Motor neuron (in vitro differentiated cells): ENCODE results near the gene LGI4. TPM values are rescaled to one million over a fixed set of nuclear protein-coding genes. Genes with fewer than 3 reads are reported as not detected.

Experiments
- ATAC-seq, 8 experiments: fragments of 200-7000 bp; cut with Tn5 transposase; replicated peaks in 6 of 8; 2 replicates each; pipeline ENCODE4 v1.8.0; 2021; ENCODE audit warnings: mild to moderate bottlenecking in 8 of 8, moderate library complexity in 8 of 8
- H3K27ac ChIP-seq, 2 donors: fragments of 250-450 bp; sonication (Bioruptor Pico); 2 replicates each; pipeline ENCODE4 v1.9.0; 2021; ENCODE audit warnings: antibody characterized with exemption in 2 of 2, mild to moderate bottlenecking in 2 of 2, moderate library complexity in 1 of 2
- H3K4me1 ChIP-seq, 2 donors: fragments of 250-450 bp; sonication (Bioruptor Pico); replicated peaks in 1 of 2; 2 replicates each; pipeline ENCODE4 v1.6.1; 2021; ENCODE audit warnings: antibody characterized with exemption in 2 of 2, mild to moderate bottlenecking in 2 of 2, moderate library complexity in 1 of 2
- H3K4me3 ChIP-seq, 5 donors: fragments of 250-450 bp; sonication (Bioruptor Pico); 2 replicates each; pipeline ENCODE4 v1.9.0; 2021; ENCODE audit warnings: antibody characterized with exemption in 5 of 5, mild to moderate bottlenecking in 5 of 5, moderate library complexity in 4 of 5
- WGBS, 10 experiments: fragments of 450-650 bp; shearing (Covaris generic); methylation state at CpG; one replicate each; pipeline ENCODE4 v1.0.0; 2022; 5-methylcytosine and 5-hydroxymethylcytosine counted together
- in situ Hi-C, 9 experiments: fragments of 400-800 bp; cut with MboI; loops; one replicate each; pipeline ENCODE4 v1.15.0; 2021; ENCODE audit warnings: low sequenced_read_pairs in 9 of 9, low pct_unique_long_range_greater_than_20kb in 2 of 9; ENCODE audit not compliant: unreplicated experiment in 9 of 9
- total RNA-seq, 8 experiments: library from RNA; unstranded; fragments of 300-600 nt; gene quantifications; 2 replicates each; pipeline versions ENCODE4 v1.2.3 to v1.2.4, GENCODE V29; 2022

LGI4 gene
- total RNA-seq, 8 experiments from 2014 or later = 0.49 to 3.5 (median 1.7) TPM

DNA sequence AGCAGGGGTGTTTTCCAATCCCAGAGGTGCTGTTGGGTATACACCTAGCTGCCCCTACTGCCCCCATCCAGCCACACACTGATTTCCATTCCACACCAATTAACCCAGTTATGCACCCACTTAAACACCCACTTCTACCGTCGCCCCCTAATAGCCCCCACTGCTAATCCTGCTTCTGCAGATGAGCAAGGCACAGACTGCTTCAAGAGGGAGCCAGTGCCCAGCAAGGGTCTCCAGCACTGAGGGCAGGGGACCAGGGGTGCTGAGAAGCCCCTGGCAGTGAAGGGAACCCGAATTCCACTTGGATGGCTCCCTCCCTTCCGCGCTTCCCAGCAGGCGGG, 9.4 kb upstream of the LGI4 start:
- Histone ChIP-seq H3K4me3 (peak overlapping the region; percentile 45 to 76 (median 50)), H3K4me1 (peaks cover 31 to 34% of the 10 kb centered on the region in 2 donors), H3K27ac (peak overlapping the region in 1 of 2 donors; percentile 63)
- no peak for ATAC-seq
- in situ Hi-C loops = no loop called here
- WGBS, 10 experiments = 0 to 8% methylated on average over 2 of the region's 6 CpGs; no CpG with 5 or more reads in 8 of the 10 experiments

DNA sequence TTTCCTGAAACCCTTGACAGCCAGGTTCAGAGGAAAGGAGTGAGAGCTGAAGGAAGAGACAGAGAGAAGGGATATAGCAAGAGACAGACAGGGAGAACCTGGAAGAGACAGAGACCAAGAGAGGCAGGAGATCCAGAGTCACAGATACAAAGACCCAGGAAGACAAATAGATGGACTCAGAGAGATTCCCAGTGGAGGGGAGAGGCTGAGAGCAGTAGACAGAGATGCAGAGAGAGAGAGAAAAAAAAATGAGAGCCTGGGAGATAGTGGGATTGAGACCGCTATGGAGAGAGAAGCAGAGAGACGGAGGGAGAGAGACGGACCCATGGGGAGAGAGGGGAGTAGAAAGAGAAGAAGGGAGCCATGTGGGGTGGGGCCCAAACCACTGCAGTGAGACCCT, 9.0 kb upstream of the LGI4 start:
- Histone ChIP-seq H3K4me3 (peak overlapping the region; percentile 45 to 76 (median 50)), H3K4me1 (peaks cover 35 to 38% of the 10 kb centered on the region in 2 donors), H3K27ac (peak overlapping the region in 1 of 2 donors; percentile 63)
- peak in 5 of 8 experiments; percentile 0 to 9 (median 4) for ATAC-seq
- in situ Hi-C loops = no loop called here
- WGBS, 10 experiments = 0 to 61% (median 22%) methylated on average over 2 to 3 of the region's 3 CpGs; no CpG with 5 or more reads in 2 of the 10 experiments

DNA sequence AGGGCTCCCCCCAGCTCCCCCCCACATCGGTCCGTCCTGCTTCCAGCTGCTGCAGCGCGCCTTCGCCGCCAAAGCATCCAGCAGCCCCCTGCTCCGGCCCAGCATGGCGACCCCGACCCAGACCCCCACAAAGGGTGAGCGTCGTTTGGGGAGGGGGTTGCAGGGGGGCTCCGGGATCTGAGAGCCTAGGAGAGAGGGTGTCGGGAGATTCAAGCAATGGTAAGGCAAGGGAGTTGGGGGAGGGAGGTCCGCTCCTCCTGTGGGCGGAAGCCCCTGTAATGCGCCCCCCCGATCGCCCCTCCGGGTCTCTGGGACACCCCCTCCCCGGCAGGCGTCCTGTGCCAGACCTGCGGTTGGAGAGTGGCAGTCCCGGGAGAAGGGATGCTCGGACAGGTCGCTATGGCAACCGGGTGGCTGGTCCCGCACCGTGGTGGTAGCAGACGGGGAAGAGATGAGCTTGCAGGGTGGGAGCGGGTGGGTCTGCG, 8.4 kb upstream of the LGI4 start, which contains the start of gene FXYD7:
TSS of gene FXYD7 (plus strand) at position 25 of the 485 bp plus-strand sequence. CDS start at position 104, 79 bp downstream.
- whole genome bisulfite sequencing, 10 experiments = no CpG with 5 or more reads among the region's 31 CpGs
- in situ Hi-C loops = no loop called here
- Histone ChIP-seq H3K4me1 (peaks cover 40 to 43% of the 10 kb centered on the region in 2 donors), H3K27ac (peak within 1 kb of the TSS; percentile 18 to 63), H3K4me3 (peak within 1 kb of the TSS; percentile 45 to 76 (median 50))
- ATAC-seq = peak in 5 of 8 experiments; percentile 49 to 67 (median 54)

DNA sequence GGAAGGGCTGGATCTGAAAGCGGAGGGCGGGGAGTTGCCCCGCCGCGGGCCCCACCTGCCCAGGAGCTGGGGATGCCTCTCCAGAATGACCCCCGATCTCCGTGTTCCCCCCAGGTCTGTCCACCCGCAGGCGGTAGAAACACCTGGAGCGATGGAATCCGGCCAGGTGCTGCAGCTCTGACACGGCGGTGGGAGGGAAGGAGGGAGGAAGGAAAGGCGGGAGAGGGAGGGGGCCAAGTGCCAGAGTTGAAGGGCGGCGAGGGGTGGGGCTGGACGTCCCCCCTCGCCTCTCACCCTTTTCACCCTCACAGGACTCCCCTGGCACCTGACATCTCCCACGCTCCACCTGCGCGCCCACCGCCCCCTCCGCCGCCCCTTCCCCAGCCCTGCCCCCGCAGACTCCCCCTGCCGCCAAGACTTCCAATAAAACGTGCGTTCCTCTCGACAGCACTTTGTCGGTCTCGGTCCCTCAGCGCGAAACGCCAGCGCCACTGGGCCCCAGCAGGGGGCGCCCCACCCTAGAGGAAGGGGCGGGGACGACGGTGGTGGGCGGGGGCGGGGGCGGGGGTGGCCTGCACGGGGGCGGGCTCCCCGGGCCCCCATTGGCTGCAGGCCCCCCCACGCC, 7.9 kb upstream of the LGI4 start:
- WGBS, 10 experiments = no CpG with 5 or more reads among the region's 46 CpGs

DNA sequence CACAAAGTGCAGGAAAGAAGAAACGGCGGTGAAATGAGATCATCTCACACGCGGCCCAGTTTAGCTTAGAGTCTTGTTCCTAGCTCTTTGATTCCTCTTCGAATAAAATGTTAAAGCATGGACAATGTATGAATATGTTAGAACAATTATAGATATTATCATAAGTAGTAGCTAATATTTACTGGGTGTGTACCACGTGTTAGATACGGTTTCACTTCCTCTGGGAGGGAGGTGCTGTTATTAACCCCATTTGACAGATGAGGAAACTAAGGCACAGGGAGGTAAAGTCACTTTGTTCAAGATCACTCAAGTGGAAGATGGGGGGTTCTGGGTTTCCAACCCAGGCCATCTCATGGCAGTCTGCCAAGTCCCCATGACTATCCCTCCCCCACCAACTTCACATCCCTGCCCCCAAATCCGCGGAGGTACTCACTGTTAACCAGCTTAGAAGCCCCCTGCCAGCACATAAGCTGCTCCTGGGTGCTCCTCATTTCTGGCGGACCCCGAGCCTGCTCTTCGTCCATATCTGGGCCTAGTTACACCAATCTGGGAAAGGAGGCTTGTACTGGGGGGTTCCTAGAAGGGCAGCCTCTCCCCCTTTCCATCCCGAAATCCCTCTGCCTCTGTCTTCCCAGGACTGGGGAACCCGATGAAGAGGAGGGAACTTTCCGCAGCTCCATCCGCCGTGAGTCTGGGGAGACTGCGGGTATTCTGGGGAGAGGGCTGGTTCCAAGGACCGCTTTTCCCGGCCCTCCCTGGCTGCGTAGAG, 7.2 kb upstream of the LGI4 start:
- in situ Hi-C loops = no loop called here
- H3K4me1 ChIP-seq = peaks cover 44 to 45% of the 10 kb centered on the region in 2 donors
- H3K4me3 ChIP-seq = peak overlapping the region; percentile 45 to 76 (median 50)
- ATAC-seq = no peak
- 20 to 71% (median 60%) methylated on average over 1 to 6 of the region's 21 CpGs; no CpG with 5 or more reads in 2 of the 10 experiments for whole genome bisulfite sequencing, 10 experiments
- H3K27ac ChIP-seq = no peak overlapping the region

More for the DNA sequence above, 7.9 kb upstream of the LGI4 start:
- in situ Hi-C loops = no loop called here
- Histone ChIP-seq H3K4me1 (peaks cover 44 to 45% of the 10 kb centered on the region in 2 donors), H3K4me3 (peak overlapping the region; percentile 45 to 76 (median 50)), H3K27ac (peak overlapping the region in 1 of 2 donors; percentile 63)
- ATAC-seq = peak in 6 of 8 experiments; percentile 3 to 52 (median 32)

DNA sequence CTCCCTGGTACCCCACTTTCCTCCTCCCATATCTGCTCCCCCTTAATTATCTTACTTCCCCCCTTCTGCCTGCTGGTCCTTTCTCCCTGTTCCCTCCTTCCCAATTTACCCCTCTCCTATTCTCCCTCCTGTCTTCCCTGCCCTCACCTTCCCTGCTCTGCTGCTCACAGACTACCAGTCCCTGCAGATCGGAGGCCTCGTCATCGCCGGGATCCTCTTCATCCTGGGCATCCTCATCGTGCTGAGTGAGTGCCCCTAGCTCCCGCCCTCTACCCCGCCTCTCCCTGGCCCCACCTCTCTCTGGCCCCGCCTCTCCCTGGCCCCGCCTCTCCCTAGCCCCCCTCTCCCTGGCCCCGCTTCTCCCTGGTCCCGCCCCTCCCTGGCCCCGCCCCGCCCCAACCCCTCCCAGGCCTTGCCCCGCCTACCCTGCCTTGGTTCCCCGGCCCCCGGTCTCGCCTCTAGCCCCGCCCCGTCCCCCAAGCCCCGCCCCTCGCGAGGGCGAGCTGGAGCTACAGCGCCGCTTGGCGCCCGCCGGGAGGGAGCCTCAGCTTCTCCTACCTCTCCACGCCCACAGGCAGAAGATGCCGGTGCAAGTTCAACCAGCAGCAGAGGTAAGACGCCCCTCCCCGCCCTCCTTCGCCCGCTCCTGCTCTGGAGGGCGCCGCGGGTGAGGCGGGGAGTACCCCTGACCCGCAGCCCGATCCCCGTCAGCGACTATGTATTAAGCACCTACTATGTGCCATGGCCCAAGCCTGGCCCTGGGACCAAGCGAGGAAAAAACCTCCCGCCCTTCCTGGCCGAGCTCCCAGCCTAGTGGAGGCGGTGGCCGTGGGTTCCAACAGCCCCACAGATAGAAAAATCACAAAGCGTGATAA, 6.3 kb upstream of the LGI4 start:
- peak overlapping the region in 1 of 2 donors; percentile 12 for H3K27ac ChIP-seq
- H3K4me3 ChIP-seq = peak overlapping the region in 4 of 5 donors; percentile 6 to 20 (median 16)
- peak; percentile 53 to 86 (median 60) for ATAC-seq
- peaks cover 44 to 45% of the 10 kb centered on the region in 2 donors for H3K4me1 ChIP-seq
- WGBS, 10 experiments = 0 to 42% (median 33%) methylated on average over 1 to 8 of the region's 48 CpGs; no CpG with 5 or more reads in 4 of the 10 experiments
- in situ Hi-C loops = no loop called here

DNA sequence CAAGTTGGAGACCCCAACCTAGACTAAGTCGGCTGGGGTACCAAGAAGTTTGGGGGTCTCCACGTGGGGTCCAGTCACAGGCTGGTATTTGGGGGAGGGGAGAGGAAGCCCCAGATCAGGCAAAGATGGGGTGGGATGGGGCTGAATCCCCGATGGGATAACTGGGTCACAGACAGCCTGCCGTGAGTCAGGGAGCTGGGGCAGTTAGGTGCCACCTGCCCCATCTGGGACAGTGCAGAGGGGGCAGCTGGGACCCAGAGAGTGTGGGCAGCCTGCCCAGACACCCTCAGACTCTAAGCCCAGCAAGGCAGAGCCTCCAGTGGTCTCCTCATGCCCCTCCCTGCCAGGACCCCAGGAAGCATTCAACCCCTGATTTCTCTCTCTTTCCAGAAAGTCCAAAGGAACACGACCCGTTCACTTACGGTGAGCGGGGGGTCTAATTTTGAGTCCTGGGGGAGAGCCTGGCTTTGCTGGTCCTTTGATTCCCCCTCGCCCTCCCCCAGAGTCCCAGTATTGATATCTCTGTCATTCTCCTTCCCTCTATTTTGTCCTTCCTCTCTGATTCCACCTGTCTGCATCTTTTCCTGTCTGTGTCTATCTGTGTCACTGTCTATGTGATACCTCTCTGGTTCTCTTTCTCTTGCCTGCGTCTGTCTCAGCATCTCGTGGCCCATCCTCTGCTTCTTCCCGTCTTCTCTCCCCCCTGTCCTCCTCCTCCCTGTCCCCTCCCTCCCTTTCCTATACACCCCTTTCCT, 5.5 kb upstream of the LGI4 start:
- Histone ChIP-seq H3K27ac (peak overlapping the region in 1 of 2 donors; percentile 12), H3K4me1 (peaks cover 47 to 49% of the 10 kb centered on the region in 2 donors), H3K4me3 (peak overlapping the region in 4 of 5 donors; percentile 6 to 20 (median 16))
- WGBS, 10 experiments = 28 to 100% (median 60%) methylated on average over 1 to 3 of the region's 12 CpGs; no CpG with 5 or more reads in 5 of the 10 experiments
- ATAC-seq = no peak
- in situ Hi-C loops = no loop called here

DNA sequence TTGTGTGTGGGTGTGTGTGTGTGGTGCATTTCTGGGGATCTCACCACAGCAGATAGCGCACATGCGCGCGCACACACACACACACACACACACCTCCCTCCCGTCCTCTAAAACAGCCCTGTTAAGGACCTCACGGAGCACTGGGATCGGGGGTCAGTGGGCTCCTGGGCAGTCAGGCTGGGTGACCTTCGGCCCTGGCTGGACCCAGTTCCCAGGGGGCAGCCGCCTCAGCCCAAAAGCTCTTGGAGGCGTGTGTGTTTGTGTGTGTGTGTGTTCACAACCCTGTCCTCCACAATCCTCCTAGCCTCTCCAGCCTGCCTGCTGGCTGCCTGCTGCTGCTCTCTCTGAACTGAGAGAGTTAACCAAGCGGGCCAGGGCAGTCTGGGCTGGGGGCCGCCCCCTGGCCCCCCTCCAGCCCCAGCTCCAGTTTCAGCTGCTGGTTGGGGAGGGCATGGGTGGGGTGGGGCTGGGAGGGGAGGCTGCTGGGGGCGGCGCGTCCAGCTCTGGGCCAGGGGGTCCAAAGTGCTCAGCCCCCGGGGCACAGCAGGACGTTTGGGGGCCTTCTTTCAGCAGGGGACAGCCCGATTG, 3.5 kb upstream of the LGI4 start, which contains the start of gene FXYD1:
TSS of gene FXYD1 (plus strand) at position 520 of the 588 bp plus-strand sequence. CDS start 1,256 bp downstream, outside the sequence.
- in situ Hi-C loops = no loop called here
- Histone ChIP-seq H3K27ac (peak within 1 kb of the TSS; percentile 13 to 53), H3K4me3 (peak within 1 kb of the TSS in 1 of 5 donors; percentile 1), H3K4me1 (peaks cover 49% of the 10 kb centered on the region in 2 donors)
- peak in 2 of 8 experiments; percentile 1 for ATAC-seq
- WGBS, 10 experiments = 0 to 100% methylated on average over 1 of the region's 18 CpGs; no CpG with 5 or more reads in 8 of the 10 experiments

DNA sequence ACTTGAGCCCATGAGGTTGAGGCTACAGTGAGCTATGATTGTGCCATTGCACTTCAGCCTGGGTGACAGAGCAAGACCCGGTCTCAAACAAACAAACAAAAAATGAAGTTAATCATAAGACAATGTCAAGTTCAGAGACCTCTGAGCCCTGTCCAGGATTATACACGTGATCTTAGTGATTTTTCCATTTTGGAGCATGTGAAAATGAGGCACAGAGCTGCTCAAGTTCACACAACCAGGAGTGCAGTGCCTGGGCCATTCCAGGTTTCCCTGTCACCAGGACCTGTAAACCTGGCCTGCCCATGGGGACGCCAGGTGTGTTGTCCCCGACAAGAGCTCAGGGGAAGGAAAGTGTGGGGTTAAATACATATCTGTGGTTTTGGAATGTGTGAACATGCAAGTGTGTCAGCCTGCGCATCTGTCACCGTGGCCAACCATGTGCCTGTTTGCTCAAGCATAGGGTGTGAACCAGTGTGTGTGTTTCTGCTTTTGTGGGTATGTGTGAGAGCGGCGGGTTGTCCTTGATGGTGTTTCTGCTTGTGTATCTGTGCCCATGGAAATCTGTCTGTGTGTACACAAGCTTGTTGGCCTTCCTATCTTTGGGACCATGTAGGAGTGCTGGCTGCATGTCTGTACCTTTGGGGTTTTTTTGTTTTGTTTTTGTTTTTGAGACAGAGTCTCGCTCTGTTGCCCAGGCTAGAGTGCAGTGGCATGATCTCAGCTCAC, 2.3 kb upstream of the LGI4 start:
- Histone ChIP-seq H3K27ac (no peak overlapping the region), H3K4me1 (peaks cover 45% of the 10 kb centered on the region in 2 donors), H3K4me3 (no peak overlapping the region)
- 25 to 100% (median 86%) methylated on average over 1 to 4 of the region's 9 CpGs; no CpG with 5 or more reads in 1 of the 10 experiments for WGBS, 10 experiments
- in situ Hi-C loops = no loop called here
- no peak for ATAC-seq

DNA sequence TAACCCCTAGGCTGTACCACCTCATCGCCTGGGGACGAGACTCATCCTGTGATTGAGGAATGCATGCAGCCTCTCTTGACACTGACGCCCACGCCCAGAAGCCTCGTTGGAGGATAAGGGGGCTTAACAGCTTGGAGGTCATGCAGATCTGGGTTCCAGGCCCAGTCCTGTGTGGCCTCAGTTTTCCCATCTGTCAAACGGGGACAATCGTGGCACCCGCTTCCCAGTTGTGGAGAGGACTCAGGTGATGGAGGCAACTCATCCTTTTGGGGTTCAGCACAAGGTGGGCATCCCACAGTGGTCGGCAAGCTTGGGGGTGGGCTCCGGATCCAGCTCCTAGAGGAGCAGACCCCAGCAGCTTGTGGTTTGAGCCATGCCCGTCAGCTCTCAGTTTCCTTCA, 1.4 kb upstream of the LGI4 start:
- WGBS, 10 experiments = 0 to 83% (median 72%) methylated on average over 1 to 6 of the region's 11 CpGs; no CpG with 5 or more reads in 6 of the 10 experiments
- ATAC-seq = no peak
- Histone ChIP-seq H3K4me1 (peaks cover 44 to 45% of the 10 kb centered on the region in 2 donors), H3K4me3 (no peak overlapping the region), H3K27ac (no peak overlapping the region)
- in situ Hi-C loops = no loop called here

DNA sequence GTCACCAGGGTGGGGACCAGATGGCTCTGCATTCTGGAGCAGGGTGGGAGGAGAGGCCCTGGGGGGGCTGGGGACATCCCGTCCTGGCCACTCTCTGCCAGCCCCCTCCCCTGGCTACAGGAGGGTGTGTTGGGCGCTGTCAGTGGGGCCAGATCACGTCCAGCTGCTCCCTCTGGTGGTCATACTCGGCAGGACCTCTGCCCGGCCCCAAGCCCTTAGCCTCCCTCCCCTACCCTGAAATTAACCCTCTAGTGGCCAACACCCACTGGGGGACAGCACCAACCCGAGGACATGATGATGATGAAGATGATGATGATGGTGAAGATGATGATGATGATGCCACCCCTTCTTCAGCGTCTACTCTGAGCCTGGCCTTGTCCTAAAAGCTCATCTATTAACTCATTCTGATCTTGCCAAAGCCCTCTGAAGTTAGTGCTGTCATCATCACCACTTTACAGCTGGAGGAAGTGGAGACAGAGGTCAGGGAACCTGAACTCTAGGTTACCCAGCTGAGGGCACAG, 590 bp upstream of the LGI4 start:
- peak overlapping the region in 1 of 2 donors; percentile 9 for H3K27ac ChIP-seq
- peak overlapping the region in 1 of 5 donors; percentile 2 for H3K4me3 ChIP-seq
- peaks cover 39 to 40% of the 10 kb centered on the region in 2 donors for H3K4me1 ChIP-seq
- 0% methylated on average over 1 to 4 of the region's 7 CpGs; no CpG with 5 or more reads in 6 of the 10 experiments for WGBS, 10 experiments
- in situ Hi-C loops = no loop called here
- ATAC-seq = peak; percentile 42 to 94 (median 76)
